Prostate gland (tissue), 2 donors: ENCODE measurements around the gene FAM180A.

Experiments
- CTCF ChIP-seq, 4 experiments: fragments of 200-600 bp in 2 of 4; fragments of 450-650 bp in 2 of 4; sonication (generic) in 2 of 4; IDR thresholded peaks; 1 replicate in 3 of 4; 2 replicates in 1 of 4; pipeline ENCODE4 v1.5.1; 2016 to 2019; ENCODE audit warnings: antibody characterized with exemption in 4 of 4, mild to moderate bottlenecking in 2 of 4, moderate library complexity in 2 of 4
- POLR2A ChIP-seq: fragments of 450-650 bp; IDR thresholded peaks from one replicate; pipeline ENCODE4 v1.6.1; 2016; ENCODE audit warnings: antibody characterized with exemption, mild to moderate bottlenecking
- POLR2AphosphoS5 ChIP-seq: sonication (generic); formaldehyde crosslinking; IDR thresholded peaks from one replicate; pipeline ENCODE4 v1.6.1; 2017; ENCODE audit warnings: antibody characterized with exemption

- no peak for TF ChIP-seq POLR2A
- TF ChIP-seq CTCF (IDR thresholded peaks at IDR 0.05) = no peak
- TF ChIP-seq POLR2AphosphoS5 = no peak
Measured at GRCh38 chr7:135745703-135746312, 2.8 kb downstream of the FAM180A start.
